ENCODE results near the gene GABRR2. TPM values are rescaled to one million over a fixed set of nuclear protein-coding genes. Genes with fewer than 3 reads are reported as not detected.

Gene GABRR2
- total and polyA plus RNA-seq, 10 of the 15 experiments (the other 5 are each of a cell fraction or from before 2014, with no cell fraction given): 0.16 to 0.72 (median 0.32) TPM; not detected in 2

GRCh38 chr6:89360415-89360999, 45.4 kb upstream of the GABRR2 start (continued):
- TF ChIP-seq CUX1 (IDR thresholded peaks at IDR 0.05; ENCODE audit: insufficient replicate concordance, low read depth, low read length) (peak; percentile 77), TARDBP (IDR thresholded peaks at IDR 0.05; ENCODE audit: borderline replicate concordance) (no peak), EED (IDR thresholded peaks at IDR 0.05; ENCODE audit: low read depth) (no peak), FOXM1 (IDR thresholded peaks at IDR 0.05; ENCODE audit: low read depth, low read length) (peak; percentile 75; the same call in 1 of the 2 replicates), MEF2A (IDR thresholded peaks at IDR 0.05; ENCODE audit: insufficient read depth, low read depth, low read length) (peak; percentile 89), ZNF217 (IDR thresholded peaks at IDR 0.05) (no peak), GABPA (IDR thresholded peaks at IDR 0.05; ENCODE audit: low read depth) (0 out of 2 replicates have a peak, but pooled peaks have one; percentile 28), CBX3 (IDR thresholded peaks at IDR 0.05; ENCODE audit: borderline replicate concordance, low read depth) (no peak), SREBF2 (IDR thresholded peaks at IDR 0.05; ENCODE audit: low read length) (no peak), PAX5 (IDR thresholded peaks at IDR 0.05; ENCODE audit: borderline replicate concordance, low read depth, low read length) (no peak), ESRRA (IDR thresholded peaks at IDR 0.05; ENCODE audit: low read length) (no peak), CREM (IDR thresholded peaks at IDR 0.05; ENCODE audit: low read depth) (peak; percentile 32; the same call in 1 of the 2 replicates), HCFC1 (IDR thresholded peaks at IDR 0.05; ENCODE audit: low read length) (no peak), BHLHE40 (IDR thresholded peaks at IDR 0.05; ENCODE audit: borderline replicate concordance in 1 of 2, low read depth in 2 of 2, low read length in 1 of 2) (0 out of 4 replicates have a peak, but pooled peaks of 1 of the 2 experiments have one; percentile 11), ZNF24 (IDR thresholded peaks at IDR 0.05) (no peak), MEF2B (IDR thresholded peaks at IDR 0.05; ENCODE audit: partially characterized antibody, poor library complexity, severe bottlenecking) (peak; percentile 78), CHD1 (IDR thresholded peaks at IDR 0.05; ENCODE audit: low read depth, low read length) (no peak), ZNF384 (IDR thresholded peaks at IDR 0.05; ENCODE audit: borderline replicate concordance, low read depth, low read length) (peak; percentile 84), PML (IDR thresholded peaks at IDR 0.05; ENCODE audit: low read length) (no peak; the same call in 1 of the 2 replicates), TBL1XR1 (IDR thresholded peaks at IDR 0.05; ENCODE audit: low read depth, low read length) (peak; percentile 55; the same call in 1 of the 2 replicates), CEBPB (IDR thresholded peaks at IDR 0.05; ENCODE audit: borderline replicate concordance in 1 of 2, low read depth in 2 of 2, low read length in 2 of 2) (0 out of 4 replicates have a peak, but pooled peaks of 1 of the 2 experiments have one; percentile 1), MAX (IDR thresholded peaks at IDR 0.05; ENCODE audit: low read depth, low read length) (no peak)
